BJ (cell line): ENCODE data around the gene RRP9. TPM values are rescaled to one million over a fixed set of nuclear protein-coding genes. Genes with fewer than 3 reads are reported as not detected.
"Not testable (repeated sequence)": the region's sequence is repeated elsewhere in the genome, so short reads cannot be mapped to it uniquely, and the experiment has no call there.

Source experiments
- CTCF ChIA-PET: fragments of 350-600 bp; formaldehyde crosslinking; extraction: SDS; loops from one replicate; lab custom pipeline; 2021; ENCODE audit warnings: antibody characterized with exemption, inconsistent platforms; lab: Yijun Ruan, JAX
- POLR2A ChIA-PET: fragments of 300-600 bp; sonication (Branson Sonifier 250); formaldehyde crosslinking; extraction: SDS; loops from one replicate; lab custom pipeline; 2021; ENCODE audit warnings: antibody characterized with exemption; lab: Charles Lee
- DNase-seq: peaks from one replicate; pipeline ENCODE4 v3.0.0-alpha.2; 2011; ENCODE audit warnings: low read depth
- H3K27me3 ChIP-seq: 2 replicates; pipeline ENCODE4 v1.6.0; 2011; ENCODE audit warnings: low read length; ENCODE audit not compliant: control insufficient read depth, insufficient read depth
- H3K36me3 ChIP-seq: 2 replicates; pipeline ENCODE4 v1.5.1; 2011; ENCODE audit warnings: low read length; ENCODE audit not compliant: control insufficient read depth, insufficient read depth
- H3K4me3 ChIP-seq: 2 replicates; pipeline ENCODE4 v1.5.1; 2011; ENCODE audit warnings: low read depth, mild to moderate bottlenecking, control low read depth, low read length
- CTCF ChIP-seq: IDR thresholded peaks from 2 replicates; pipeline ENCODE4 v1.5.1; 2011; ENCODE audit warnings: low read depth, mild to moderate bottlenecking, control low read depth, inconsistent platforms, low read length, moderate library complexity; ENCODE audit not compliant: insufficient read depth
- polyA minus RNA-seq: library from RNA; depleted of rRNA, polyadenylated mRNA; stranded (reverse); fragments of >200 nt; gene quantifications from 2 replicates; pipeline ENCODE4 v1.2.3, GENCODE V29; 2011; rRNA and poly(A)+ RNA removed
- polyA plus RNA-seq: library from polyadenylated mRNA; depleted of rRNA; stranded (reverse); fragments of >200 nt; gene quantifications from 2 replicates; pipeline ENCODE4 v1.2.3, GENCODE V29; 2011; rRNA removed

The RRP9 gene
- polyA plus RNA-seq (16.5 and 23.4 TPM in 2 replicates), polyA minus RNA-seq (15.0 and 21.0 TPM in 2 replicates)

DNA sequence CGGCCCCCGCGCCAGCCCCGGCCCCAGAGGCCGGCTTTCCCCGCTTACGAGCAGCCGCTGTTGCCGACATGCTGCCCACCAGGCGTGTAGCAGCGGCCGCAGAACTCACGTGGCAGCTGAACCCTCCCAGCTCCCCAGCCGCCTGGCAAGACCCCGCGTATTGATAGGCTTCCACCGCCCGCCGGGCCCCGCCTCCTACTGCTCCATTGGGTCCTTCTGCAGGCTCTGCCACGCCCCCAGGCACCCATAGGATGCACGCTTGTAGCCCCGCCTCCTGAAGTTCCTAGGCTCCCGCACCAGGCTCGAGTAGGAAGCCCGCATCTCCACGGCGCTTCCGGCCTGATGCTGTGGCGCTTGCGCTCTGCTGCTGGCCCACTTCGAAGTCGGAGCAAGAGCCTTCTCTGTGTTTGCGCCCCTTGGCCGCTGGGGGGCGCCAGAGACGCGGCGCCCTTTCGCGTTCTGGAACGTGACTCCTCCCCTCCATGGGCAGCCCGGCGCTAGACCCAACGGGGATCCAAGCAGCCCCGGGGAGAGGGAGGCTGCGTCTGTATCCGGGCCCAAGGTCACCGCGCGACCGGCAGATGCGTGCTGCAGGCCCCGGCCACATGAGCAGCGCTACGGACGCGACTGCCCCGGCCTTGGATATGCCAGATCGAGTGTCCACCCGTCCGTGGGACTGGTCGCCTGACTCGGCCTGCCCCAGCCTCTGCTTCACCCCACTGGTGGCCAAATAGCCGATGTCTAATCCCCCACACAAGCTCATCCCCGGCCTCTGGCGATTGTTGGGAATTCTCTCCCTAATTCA is at the start of gene RRP9, which contains the start of gene PARP3:
RRP9 (minus strand) TSS at position 107 of the 805 bp plus-strand sequence; CDS start at position 70, 37 bp downstream.
PARP3 (plus strand) TSS at position 566 of the 805 bp plus-strand sequence. CDS start 993 bp downstream, outside the sequence.
- POLR2A ChIA-PET, result interaction anchor here (0.5 to 1.1 kb wide), 5 partner anchors 11 to 260 kb away, joined by 3 to 6 read pairs (median 3); partner anchors contain the start of gene RPL29
- peak; percentile 100 for TF ChIP-seq CTCF
- CTCF ChIA-PET, result interaction anchor here (0.6 to 5.2 kb wide), 32 partner anchors 8 to 551 kb away, joined by 3 to 53 read pairs (median 5); partner anchors contain the start of genes ABHD14A, ABHD14B, ACY1 and GPR62
- H3K27me3 ChIP-seq, result no peaks in the 10 kb centered on the region
- peak within 1 kb of the TSS; percentile 63 for H3K4me3 ChIP-seq
- H3K36me3 ChIP-seq, result peaks cover 14% of the 10 kb centered on the region
- DNase-seq, result peak; percentile 100

DNA sequence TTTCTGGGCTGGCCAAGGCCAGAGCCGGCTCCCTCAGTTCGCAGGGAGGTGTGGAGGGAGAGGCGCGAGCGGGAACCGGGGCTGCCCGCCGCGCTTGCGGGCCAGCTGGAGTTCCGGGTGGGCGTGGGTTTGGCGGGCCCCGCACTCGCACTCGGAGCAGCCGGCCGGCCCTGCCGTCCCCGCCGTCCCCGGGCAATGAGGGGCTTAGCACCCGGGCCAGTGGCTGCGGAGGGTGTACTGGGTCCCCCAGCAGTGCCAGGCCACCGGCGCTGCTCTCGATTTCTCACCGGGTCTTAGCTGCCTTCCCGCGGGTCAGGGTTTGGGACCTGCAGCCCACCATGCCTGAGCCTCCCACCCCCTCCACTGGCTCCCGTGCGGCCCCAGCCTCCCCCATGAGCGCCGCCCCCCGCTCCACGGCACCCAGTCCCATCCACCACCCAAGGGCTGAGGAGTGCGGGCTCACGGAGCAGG is 48.8 kb upstream of the RRP9 start:
- CTCF ChIA-PET, result interaction anchor here (2.3 kb wide), 1 partner anchor 49 kb away, joined by 10 read pairs; the partner anchor contains the start of gene RRP9
- peaks cover 19% of the 10 kb centered on the region for H3K36me3 ChIP-seq
- POLR2A ChIA-PET, DNase-seq, H3K27me3 ChIP-seq, H3K4me3 ChIP-seq: not testable (repeated sequence)

DNA sequence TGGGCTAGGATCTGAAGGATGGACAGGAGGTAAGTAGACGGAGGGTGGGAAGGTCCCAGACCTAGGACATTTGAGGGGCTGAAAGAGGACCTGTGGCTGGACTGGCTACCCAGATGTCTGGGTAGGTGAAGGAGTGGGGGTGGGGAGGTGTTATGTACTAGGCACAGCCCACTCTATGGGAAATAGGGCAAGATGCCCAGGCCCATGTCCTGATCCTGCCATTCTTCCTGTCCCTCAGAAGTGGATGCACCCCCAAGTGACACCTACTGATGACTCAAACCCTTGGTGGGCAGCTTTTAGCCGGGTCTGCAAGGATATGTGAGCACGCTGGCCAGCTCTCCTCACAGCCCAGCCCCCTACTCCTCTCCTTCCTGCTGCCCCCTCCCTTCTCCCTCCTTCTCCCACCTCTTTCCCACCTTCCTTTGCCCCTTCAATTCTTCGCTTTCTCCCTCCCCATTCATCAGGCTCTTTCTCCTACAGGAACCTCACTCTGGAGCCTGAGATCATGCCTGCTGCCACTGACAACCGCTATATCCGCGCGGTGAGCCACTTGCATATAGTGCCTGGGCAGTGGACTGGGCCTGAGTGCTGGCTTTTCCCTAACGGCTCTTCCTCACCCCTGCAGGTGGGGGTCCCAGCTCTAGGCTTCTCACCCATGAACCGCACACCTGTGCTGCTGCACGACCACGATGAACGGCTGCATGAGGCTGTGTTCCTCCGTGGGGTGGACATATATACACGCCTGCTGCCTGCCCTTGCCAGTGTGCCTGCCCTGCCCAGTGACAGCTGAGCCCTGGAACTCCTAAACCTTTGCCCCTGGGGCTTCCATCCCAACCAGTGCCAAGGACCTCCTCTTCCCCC is 46.8 kb upstream of the RRP9 start:
- H3K36me3 ChIP-seq, result peaks cover 9% of the 10 kb centered on the region
- TF ChIP-seq CTCF, result no peak
- ChIA-PET POLR2A (no interaction called here), CTCF (interaction anchor here (1.5 kb wide), 1 partner anchor 15 kb away, joined by 10 read pairs; the partner anchor contains the start of gene ABHD14B)
- H3K4me3 ChIP-seq, result no peak overlapping the region
- no peak for DNase-seq
- no peaks in the 10 kb centered on the region for H3K27me3 ChIP-seq

GRCh38 chr3:51987568-51987967 is 45.9 kb upstream of the RRP9 start:
- TF ChIP-seq CTCF, result no peak
- ChIA-PET CTCF (interaction anchor here (1.2 to 1.3 kb wide), 2 partner anchors 13 to 46 kb away, joined by 4 to 6 read pairs; partner anchors contain the start of genes ABHD14A, ABHD14B and RRP9), POLR2A (no interaction called here)
- Histone ChIP-seq H3K36me3 (peaks cover 6% of the 10 kb centered on the region), H3K27me3 (no peaks in the 10 kb centered on the region), H3K4me3 (no peak overlapping the region)
- no peak for DNase-seq
